COLO668 (cell line): ENCODE measurements around the gene ENOX2.

ENCODE experiments used
- DNase-seq: peaks from one replicate; lab custom pipeline; 2025; ENCODE audit not compliant: unreplicated experiment; lab: John Stamatoyannopoulos, UW

The ENOX2 gene

DNA sequence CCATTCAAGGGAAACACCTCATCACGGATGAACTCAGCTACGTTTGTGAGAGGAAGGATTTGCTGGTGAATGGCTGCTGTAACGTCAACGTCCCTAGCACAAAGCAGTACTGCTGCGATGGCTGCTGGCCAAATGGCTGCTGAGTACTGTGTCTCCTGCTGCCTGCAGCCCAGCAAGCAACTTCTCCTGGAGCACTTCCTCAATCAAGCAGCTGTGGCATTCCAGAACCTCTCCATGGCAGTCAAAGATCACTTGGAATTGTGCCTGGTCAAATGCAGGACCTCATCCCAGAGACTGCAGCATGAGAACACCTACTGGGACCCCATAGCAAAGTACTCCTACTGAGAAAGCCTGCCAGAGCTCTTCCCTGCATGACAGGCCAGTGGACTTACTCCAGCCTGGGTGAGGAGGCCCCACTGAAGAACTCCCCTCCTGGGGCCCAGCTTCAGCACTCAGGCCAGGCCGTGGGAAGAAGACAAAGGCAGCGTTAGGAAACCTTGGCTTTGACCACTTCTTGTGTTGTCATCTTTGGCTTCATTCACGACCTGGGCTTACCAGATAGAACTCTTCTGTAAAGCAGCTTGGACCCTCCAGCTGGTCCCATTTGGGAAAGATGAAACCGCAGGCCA lies 256.9 kb downstream of the ENOX2 start:
- no peak for DNase-seq

DNA sequence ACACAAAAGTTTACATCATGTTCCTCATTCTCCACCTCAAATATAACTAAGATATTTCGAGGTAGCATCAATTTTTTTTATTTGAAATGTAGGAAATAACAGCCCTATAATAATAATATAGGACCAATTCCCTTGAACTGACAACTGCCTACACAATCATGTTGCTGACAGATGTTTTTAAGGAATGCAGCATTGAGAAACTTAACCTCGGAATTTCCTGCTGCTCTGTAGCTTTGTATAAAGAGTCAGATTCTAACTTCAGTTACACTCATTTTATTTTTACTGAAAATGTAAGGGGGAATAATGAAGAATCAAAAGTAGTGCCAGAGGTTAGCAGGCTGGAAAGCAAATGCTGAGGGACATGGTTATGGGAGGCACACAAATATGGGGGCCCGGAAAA lies 265.4 kb downstream of the ENOX2 start:
- no peak for DNase-seq

DNA sequence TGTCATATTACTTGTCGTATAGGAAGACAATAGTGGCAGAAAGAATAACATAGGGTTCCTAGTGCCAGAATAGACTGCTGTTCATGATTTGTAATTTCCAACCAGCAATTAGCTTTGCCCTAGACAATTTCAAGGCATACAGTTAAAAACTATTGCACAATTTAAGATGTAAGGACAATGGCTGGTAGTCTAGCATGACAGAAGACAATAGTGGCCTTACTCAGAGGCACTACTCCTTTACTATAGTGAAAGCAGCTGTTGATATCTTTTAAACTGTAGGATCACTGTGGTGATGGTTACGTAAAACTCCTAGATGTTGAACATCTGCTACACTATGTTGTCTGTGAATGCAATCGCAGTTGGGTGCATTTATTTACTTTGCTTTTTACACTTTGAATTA lies 266.7 kb downstream of the ENOX2 start:
- no peak for DNase-seq

- no peak for DNase-seq
Measured at GRCh38 chrX:130631011-130631410, 272.0 kb downstream of the ENOX2 start.

GRCh38 chrX:130628516-130628915 lies 274.5 kb downstream of the ENOX2 start:
- no peak for DNase-seq

DNA sequence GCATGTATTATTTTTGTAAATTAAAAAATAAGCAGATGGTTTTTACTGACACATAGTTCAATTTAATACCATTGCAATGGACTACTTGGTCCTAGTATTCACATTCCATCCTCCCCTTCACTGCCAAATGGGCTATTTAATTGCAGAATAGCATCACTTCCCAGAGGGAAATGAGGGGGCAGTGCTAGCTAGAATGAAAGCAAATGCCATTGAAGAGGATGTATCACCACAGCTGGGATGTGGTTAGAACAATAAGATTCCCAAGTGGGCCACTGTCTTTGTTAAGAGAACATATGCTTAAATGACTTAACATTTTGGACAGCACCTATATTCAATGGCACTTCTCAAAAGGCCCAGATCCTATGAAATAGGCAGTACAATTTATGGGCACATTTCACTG lies 276.5 kb downstream of the ENOX2 start:
- DNase-seq: no peak

- DNase-seq: no peak
Measured at GRCh38 chrX:130625386-130625785, 277.6 kb downstream of the ENOX2 start.

GRCh38 chrX:130623518-130623917 lies 279.5 kb downstream of the ENOX2 start:
- no peak for DNase-seq

GRCh38 chrX:130615941-130616340 lies 287.1 kb downstream of the ENOX2 start:
- DNase-seq: no peak

DNA sequence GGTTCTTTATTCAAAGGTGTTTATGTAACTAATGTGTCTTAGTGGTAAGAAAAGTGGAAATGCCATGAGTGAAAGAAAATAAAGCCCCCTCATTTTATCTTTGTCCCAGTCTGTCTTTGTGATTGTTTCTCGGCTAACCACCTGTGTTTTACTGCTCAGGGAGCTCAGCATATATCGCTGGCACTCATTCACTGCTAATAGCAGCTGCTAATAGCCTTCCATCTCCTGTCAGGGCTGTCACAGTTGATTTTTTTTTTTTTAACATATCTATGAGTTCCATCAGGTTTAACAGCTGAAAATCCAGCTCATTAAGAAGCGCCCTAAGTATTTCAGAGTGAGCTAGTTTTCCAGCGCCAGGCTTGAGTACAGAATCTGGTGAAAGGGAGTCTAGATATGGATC lies 295.6 kb downstream of the ENOX2 start:
- no peak for DNase-seq

DNA sequence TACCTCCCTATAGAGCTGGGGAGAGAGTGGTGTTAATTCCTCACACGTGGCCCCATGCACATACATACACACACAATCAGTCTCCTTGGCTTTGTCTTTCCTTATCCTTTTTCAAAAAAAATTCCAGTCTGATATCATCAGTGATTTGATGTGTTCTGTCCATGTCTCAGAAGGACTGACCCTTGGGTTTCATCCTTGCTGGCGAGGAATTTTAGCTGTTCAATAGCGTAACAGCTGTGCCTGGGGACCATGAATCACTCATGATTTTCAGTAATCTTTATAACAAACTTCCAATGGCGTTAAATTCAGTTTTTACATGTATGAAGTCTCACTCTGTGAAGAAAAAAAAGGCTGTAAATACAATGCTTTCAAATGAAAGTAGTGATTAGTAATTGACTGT lies 296.6 kb downstream of the ENOX2 start:
- DNase-seq: no peak

DNA sequence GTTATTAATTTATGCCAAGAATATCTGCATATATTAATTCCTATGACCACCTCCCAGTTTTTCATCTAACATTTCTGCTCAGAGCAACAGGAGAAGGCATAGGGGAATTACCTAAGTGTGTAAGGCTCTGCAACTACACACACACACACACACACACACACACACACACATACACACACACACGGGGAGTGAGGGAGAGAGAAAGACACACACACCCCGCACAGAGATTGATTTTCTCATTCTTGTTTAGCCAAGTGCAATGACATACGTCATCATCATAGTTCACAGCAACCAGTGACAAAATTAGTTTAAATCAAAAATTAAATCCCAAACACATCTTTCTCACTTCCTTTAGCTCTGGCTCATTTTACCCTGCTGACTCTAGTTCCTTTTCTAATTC lies 298.1 kb downstream of the ENOX2 start:
- no peak for DNase-seq

DNA sequence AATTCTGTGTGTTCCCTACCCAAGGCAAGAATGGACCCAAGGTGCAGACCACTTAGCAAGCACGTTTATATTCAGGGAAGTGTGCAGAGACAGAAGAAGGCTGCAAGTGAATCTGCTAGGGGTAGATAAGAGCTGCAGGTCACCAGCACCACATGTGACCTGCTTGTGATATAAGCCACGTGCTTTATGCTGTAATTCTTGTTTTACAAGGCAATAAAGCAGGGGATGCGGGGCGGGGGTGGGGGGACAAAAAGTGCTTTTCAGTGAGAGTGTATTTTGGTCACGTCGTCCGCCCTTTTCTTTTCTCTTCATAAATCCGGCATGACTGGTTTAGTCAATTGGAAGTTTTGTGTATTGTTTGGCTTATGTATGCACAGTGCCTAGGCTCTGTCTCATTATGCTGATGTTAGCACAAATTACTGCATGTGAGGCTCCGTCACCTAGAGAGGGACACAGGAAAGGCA lies 308.5 kb downstream of the ENOX2 start:
- DNase-seq: no peak

GRCh38 chrX:130593911-130594310 lies 309.1 kb downstream of the ENOX2 start:
- DNase-seq: no peak

DNA sequence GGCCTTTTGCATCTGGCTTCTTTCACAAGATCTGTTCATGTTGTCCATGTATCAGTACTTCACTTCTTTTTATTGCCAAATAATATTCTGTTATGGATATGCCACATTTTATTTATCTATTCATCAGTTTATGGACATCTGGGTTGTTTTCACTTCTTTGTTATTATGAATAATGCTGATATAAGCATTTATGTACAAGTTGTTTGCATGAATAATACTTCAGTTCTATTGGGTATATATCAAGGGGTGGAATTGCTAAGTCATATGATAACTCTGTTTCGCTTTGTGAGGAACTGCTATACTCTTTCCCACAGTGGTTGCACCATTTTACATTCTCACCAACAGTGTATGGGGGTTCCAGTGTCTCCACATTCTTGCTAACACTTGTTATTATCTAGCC lies 310.8 kb downstream of the ENOX2 start:
- DNase-seq: no peak

DNA sequence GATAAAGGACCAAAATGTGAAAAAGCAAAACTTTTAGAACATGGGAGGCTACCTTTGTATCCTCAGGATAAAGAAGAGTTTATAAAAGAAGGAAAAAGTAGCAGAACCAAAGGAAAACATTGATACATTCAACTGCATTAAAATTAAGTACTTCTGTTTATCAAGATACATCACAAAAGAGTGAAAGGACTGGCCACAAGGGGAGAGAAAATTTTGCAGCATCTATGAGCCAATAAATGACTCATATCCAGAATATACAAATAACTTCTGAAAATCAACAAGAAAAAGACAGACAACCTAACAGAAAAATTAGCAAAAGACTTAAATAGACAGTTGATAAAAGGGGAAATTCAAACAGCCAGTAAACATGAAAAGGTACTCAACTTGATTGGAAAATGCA lies 324.1 kb downstream of the ENOX2 start:
- no peak for DNase-seq

DNA sequence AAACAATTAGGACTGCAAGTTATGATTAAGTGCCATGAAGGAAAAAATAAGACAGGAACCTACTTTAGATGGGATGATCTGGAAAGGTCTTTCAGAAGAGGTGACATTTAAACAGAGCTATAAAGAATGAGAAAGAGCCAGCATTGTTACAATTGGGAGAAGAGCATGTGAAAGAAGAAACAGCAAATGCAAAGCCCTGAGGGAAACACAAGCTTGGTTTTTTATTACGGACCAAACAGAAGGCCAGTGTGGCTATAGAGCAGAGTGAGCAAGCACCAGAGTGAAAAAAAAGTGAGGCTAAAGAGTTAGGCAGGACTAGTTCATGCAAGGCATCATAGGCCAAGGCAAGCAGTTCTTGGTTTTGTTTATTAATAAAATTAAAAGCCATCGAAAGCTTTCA lies 325.6 kb downstream of the ENOX2 start:
- DNase-seq: no peak

- DNase-seq: peak; percentile 28
Measured at GRCh38 chrX:130575831-130576389, 327.1 kb downstream of the ENOX2 start.
